ENCODE measurements around the gene DIPK1B. TPM values are rescaled to one million over a fixed set of nuclear protein-coding genes. Genes with fewer than 3 reads are reported as not detected.

Gene DIPK1B
- total and polyA plus RNA-seq, 3 donors from 2014 or later = 23.3 to 36.2 (median 28.7) TPM

DNA sequence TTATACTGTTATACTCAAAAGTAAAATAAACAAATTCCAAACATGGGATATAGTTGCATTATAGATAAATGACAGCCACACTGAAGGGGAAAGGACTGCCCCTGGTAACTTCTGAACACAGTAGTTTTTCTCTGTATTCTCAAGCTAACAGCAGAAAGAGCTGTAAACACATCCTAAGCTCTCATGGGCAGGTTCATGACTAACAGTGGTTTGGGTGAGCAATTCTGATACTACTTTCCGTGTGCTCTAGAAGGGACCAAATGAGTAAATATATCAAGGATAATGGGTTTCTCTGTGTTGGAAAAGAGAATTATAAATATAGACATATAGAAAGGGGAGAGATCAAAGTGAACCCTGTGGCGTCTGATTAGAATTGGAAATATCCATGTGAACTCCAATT lies 38.2 kb downstream of the DIPK1B start:
- Histone ChIP-seq H3K36me3 (ENCODE audit: low read depth, missing control alignments) (no peaks in the 10 kb centered on the region), H3K9me3 (no peaks in the 10 kb centered on the region), H3K27ac (peak overlapping the region in 1 of 2 donors; percentile 53), H3K4me1 (peaks cover 28% of the 10 kb centered on the region), H3K27me3 (no peaks in the 10 kb centered on the region), H3K4me3 (no peak overlapping the region)
- intact Hi-C loops (cut with DNase I; ENCODE audit: low total_unique reads) = no loop called here
- no peak for DNase-seq
- no peak for TF ChIP-seq POLR2A (IDR thresholded peaks at IDR 0.05)
- TF ChIP-seq, protein P1, sequence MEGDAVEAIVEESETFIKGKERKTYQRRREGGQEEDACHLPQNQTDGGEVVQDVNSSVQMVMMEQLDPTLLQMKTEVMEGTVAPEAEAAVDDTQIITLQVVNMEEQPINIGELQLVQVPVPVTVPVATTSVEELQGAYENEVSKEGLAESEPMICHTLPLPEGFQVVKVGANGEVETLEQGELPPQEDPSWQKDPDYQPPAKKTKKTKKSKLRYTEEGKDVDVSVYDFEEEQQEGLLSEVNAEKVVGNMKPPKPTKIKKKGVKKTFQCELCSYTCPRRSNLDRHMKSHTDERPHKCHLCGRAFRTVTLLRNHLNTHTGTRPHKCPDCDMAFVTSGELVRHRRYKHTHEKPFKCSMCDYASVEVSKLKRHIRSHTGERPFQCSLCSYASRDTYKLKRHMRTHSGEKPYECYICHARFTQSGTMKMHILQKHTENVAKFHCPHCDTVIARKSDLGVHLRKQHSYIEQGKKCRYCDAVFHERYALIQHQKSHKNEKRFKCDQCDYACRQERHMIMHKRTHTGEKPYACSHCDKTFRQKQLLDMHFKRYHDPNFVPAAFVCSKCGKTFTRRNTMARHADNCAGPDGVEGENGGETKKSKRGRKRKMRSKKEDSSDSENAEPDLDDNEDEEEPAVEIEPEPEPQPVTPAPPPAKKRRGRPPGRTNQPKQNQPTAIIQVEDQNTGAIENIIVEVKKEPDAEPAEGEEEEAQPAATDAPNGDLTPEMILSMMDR (IDR thresholded peaks at IDR 0.05) = no peak
- WGBS, 2 donors = 77 to 81% methylated on average over 2 of the region's 2 CpGs

DNA sequence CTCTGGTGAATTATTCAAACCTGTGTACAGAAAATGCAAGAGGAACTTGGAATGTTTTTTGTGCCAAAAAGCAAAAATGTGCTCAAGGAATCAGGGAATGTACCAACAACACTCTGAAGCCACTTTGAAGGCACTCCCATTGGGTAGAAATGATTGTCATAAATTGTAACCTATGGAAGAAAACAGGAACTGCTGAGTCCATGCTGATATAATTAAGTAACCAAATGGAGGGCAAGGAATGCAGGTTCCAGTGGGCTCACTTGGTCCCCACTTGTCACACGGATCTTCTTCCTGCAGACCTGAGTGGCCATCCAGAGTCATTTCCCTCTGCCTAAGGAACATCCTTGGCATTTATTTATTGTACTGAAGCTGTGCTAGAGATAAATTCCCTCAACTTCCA lies 38.9 kb downstream of the DIPK1B start:
- Histone ChIP-seq H3K36me3 (ENCODE audit: low read depth, missing control alignments) (no peaks in the 10 kb centered on the region), H3K9me3 (no peaks in the 10 kb centered on the region), H3K27me3 (no peaks in the 10 kb centered on the region), H3K27ac (no peak overlapping the region), H3K4me3 (no peak overlapping the region), H3K4me1 (peaks cover 28% of the 10 kb centered on the region)
- TF ChIP-seq, protein P1 (IDR thresholded peaks at IDR 0.05) = no peak
- no peak for TF ChIP-seq POLR2A (IDR thresholded peaks at IDR 0.05)
- no peak for DNase-seq
- intact Hi-C loops (cut with DNase I; ENCODE audit: low total_unique reads) = no loop called here
- 86 to 94% methylated on average over 1 of the region's 1 CpG for WGBS, 2 donors

DNA sequence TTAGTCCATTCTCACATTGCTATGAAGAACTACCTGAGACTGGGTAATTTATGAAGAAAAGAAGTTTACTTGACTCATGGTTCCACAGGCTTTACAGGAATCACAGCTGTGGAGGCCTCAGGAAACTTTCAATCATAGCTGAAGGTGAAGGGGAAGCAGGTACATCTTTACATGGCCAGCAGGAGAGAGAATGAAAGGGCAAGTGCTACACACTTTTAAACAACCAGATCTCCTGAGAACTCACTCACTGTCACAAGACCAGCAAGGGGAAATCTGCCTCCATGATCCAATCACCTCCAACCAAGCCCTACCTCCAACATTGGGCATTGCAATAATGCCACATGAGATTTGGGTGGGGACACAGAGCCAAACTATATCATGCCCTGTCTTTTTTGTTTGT lies 39.4 kb downstream of the DIPK1B start:
- no peak overlapping the region for H3K27ac ChIP-seq

DNA sequence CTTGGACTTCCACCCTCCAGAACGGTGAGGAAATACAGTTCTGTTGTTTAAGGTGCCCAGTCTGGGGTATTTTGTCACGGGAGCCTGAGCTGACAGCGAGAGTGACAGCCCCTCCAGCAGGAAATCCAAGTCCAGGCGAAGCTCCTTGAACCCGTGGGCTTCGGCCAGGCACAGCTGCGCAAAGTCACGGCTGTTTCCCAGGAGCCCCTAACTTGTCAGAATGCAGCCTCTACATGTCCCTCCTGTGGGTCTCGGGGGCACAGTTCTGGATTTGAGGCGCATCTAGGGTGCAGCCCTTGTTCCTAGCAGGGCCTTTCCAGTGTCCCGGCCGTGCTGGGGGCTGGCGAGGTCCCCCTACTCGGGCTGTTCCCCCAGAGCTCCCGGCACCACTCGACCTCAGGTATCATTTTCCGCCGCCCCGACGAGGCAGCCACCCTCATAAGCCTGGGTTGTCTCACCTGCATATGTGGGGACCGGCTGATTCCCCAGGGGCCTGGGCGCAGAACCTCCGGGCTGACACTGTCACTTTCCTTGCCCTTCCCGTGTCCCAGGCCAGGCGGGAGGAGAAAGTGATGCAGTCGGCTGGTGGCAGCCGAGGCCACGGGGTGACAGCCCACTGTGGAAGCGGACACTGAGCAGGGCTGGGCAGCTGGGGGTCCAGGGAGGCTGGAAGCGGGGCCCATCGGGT lies 41.1 kb downstream of the DIPK1B start:
- Histone ChIP-seq H3K36me3 (ENCODE audit: low read depth, missing control alignments) (no peaks in the 10 kb centered on the region), H3K4me3 (no peak overlapping the region), H3K4me1 (peaks cover 18% of the 10 kb centered on the region), H3K27ac (no peak overlapping the region), H3K27me3 (no peaks in the 10 kb centered on the region), H3K9me3 (no peaks in the 10 kb centered on the region)
- TF ChIP-seq POLR2A (IDR thresholded peaks at IDR 0.05) = no peak
- TF ChIP-seq, protein P1 (IDR thresholded peaks at IDR 0.05) = no peak
- no peak for DNase-seq
- intact Hi-C loops (cut with DNase I; ENCODE audit: low total_unique reads) = no loop called here
- WGBS, 2 donors = 91 to 93% methylated on average over 27 to 31 of the region's 31 CpGs

More for the DNA sequence above, 39.4 kb downstream of the DIPK1B start:
- no peak for DNase-seq
- Histone ChIP-seq H3K9me3 (no peaks in the 10 kb centered on the region), H3K4me1 (peaks cover 28% of the 10 kb centered on the region), H3K36me3 (ENCODE audit: low read depth, missing control alignments) (no peaks in the 10 kb centered on the region), H3K4me3 (no peak overlapping the region), H3K27me3 (no peaks in the 10 kb centered on the region)
- TF ChIP-seq, protein P1 (IDR thresholded peaks at IDR 0.05) = no peak
- no peak for TF ChIP-seq POLR2A (IDR thresholded peaks at IDR 0.05)
- intact Hi-C loops (cut with DNase I; ENCODE audit: low total_unique reads) = no loop called here

DNA sequence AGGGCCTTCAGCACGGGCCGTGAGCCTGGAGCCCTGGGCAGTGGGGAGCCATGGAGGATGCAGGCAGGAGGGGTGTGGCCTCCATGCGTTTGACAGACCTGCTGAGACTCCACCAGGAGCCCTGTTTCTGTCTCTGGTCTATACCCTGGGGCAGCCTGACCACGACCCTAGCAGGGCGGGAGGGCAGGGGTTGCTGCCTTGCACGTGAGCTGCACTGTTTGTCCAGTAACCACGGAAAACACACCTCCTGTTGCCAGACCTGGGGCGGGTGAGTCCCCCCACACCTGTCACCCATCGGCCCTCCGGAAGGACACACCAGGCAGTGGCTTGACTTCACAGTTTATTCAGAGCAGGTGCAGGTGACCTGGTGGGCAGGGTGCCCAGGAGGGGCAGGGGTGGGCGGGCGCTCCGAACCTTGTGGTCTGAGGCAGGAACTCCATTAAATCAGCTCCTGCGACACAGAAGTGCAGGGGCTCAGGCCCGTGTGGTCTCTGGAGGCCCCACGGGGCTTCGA lies 41.7 kb downstream of the DIPK1B start:
- Histone ChIP-seq H3K4me1 (peaks cover 12% of the 10 kb centered on the region), H3K27me3 (no peaks in the 10 kb centered on the region), H3K36me3 (ENCODE audit: low read depth, missing control alignments) (no peaks in the 10 kb centered on the region), H3K4me3 (no peak overlapping the region), H3K9me3 (no peaks in the 10 kb centered on the region), H3K27ac (no peak overlapping the region)
- no peak for DNase-seq
- 90 to 93% methylated on average over 3 to 15 of the region's 17 CpGs for WGBS, 2 donors
- intact Hi-C loops (cut with DNase I; ENCODE audit: low total_unique reads) = no loop called here
- TF ChIP-seq, protein P1 (IDR thresholded peaks at IDR 0.05) = no peak
- TF ChIP-seq POLR2A (IDR thresholded peaks at IDR 0.05) = no peak
